KMS-11 (cell line): ENCODE measurements around the gene MPV17.
A peak's percentile ranks its signal among the peaks of the same experiment; 100 is the strongest.
"Not testable (repeated sequence)": the region's sequence is repeated elsewhere in the genome, so short reads cannot be mapped to it uniquely, and the experiment has no call there.

Experiments used
- H2AFZ ChIP-seq: fragments of 200-600 bp; sonication (generic); 2 replicates; pipeline ENCODE4 v1.6.1; 2016; ENCODE audit warnings: antibody characterized with exemption, mixed run types, low read depth
- H3K27ac ChIP-seq: fragments of 200-600 bp; sonication (generic); 2 replicates; pipeline ENCODE4 v1.6.1; 2016; ENCODE audit warnings: mild to moderate bottlenecking, mixed run types
- H3K27me3 ChIP-seq: fragments of 200-600 bp; sonication (generic); 2 replicates; pipeline ENCODE4 v1.6.1; 2017; ENCODE audit warnings: mild to moderate bottlenecking, low read depth, mixed run types, moderate library complexity; ENCODE audit not compliant: insufficient read depth
- H3K36me3 ChIP-seq: fragments of 200-600 bp; sonication (generic); 2 replicates; pipeline ENCODE4 v1.6.1; 2017; ENCODE audit warnings: mild to moderate bottlenecking, mixed run types; ENCODE audit not compliant: insufficient read depth
- H3K4me1 ChIP-seq: fragments of 200-600 bp; sonication (generic); 2 replicates; pipeline ENCODE4 v1.6.1; 2016; ENCODE audit warnings: mild to moderate bottlenecking, low read depth, mixed run types; ENCODE audit not compliant: poor library complexity, severe bottlenecking
- H3K4me2 ChIP-seq: fragments of 200-600 bp; sonication (generic); 2 replicates; pipeline ENCODE4 v1.7.0; 2016; ENCODE audit warnings: mild to moderate bottlenecking, mixed run types
- H3K4me3 ChIP-seq: fragments of 200-600 bp; sonication (generic); IDR thresholded peaks from 2 replicates; pipeline ENCODE4 v1.6.1; 2017; ENCODE audit warnings: low read depth, low read length, mixed read lengths; ENCODE audit not compliant: insufficient read depth
- H3K79me2 ChIP-seq: fragments of 200-600 bp; sonication (generic); 2 replicates; pipeline ENCODE4 v1.6.1; 2016; ENCODE audit warnings: low read depth, mixed run types; ENCODE audit not compliant: insufficient read depth
- H3K9ac ChIP-seq: fragments of 200-600 bp; sonication (generic); 2 replicates; pipeline ENCODE4 v1.6.1; 2016; ENCODE audit warnings: mild to moderate bottlenecking, mixed run types
- H4K20me1 ChIP-seq: fragments of 200-600 bp; sonication (generic); 2 replicates; pipeline ENCODE4 v1.6.1; 2016; ENCODE audit warnings: mild to moderate bottlenecking, mixed run types; ENCODE audit not compliant: insufficient read depth
- TF ChIP-seq, protein P1 (sequence below): fragments of 200-600 bp; sonication (generic); conservative IDR thresholded peaks from 2 replicates; pipeline ENCODE4 v1.6.1; 2017; ENCODE audit warnings: low read depth, mild to moderate bottlenecking, antibody characterized with exemption, low read length, moderate library complexity, mixed read lengths

The MPV17 gene

DNA sequence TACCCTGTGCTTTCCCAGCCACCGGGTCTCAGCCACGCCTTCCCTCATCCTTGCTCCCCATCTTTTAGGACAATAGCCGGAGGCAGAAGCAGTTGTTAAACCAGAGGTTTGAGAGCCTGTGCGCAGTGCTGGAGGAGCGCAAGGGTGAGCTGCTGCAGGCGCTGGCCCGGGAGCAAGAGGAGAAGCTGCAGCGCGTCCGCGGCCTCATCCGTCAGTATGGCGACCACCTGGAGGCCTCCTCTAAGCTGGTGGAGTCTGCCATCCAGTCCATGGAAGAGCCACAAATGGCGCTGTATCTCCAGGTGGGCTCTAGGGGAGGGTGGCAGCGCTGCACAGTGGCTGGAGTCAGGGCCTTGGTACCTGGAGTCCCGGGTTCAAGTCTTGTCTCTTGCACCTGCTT is 17.4 kb downstream of the MPV17 start:
- Histone ChIP-seq H2AFZ (no peak overlapping the region), H3K79me2 (no peaks in the 10 kb centered on the region), H3K36me3 (no peaks in the 10 kb centered on the region), H4K20me1 (no peaks in the 10 kb centered on the region), H3K9ac (no peak overlapping the region), H3K4me2 (no peak overlapping the region), H3K27ac (no peak overlapping the region), H3K27me3 (no peaks in the 10 kb centered on the region), H3K4me3 (no peak overlapping the region), H3K4me1 (peaks cover 7% of the 10 kb centered on the region)
- TF ChIP-seq, protein P1, sequence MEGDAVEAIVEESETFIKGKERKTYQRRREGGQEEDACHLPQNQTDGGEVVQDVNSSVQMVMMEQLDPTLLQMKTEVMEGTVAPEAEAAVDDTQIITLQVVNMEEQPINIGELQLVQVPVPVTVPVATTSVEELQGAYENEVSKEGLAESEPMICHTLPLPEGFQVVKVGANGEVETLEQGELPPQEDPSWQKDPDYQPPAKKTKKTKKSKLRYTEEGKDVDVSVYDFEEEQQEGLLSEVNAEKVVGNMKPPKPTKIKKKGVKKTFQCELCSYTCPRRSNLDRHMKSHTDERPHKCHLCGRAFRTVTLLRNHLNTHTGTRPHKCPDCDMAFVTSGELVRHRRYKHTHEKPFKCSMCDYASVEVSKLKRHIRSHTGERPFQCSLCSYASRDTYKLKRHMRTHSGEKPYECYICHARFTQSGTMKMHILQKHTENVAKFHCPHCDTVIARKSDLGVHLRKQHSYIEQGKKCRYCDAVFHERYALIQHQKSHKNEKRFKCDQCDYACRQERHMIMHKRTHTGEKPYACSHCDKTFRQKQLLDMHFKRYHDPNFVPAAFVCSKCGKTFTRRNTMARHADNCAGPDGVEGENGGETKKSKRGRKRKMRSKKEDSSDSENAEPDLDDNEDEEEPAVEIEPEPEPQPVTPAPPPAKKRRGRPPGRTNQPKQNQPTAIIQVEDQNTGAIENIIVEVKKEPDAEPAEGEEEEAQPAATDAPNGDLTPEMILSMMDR, result no peak

- Histone ChIP-seq H3K4me2 (no peak overlapping the region), H3K4me1 (peaks cover 7% of the 10 kb centered on the region), H3K36me3 (no peaks in the 10 kb centered on the region), H3K4me3 (no peak overlapping the region), H4K20me1 (no peaks in the 10 kb centered on the region), H2AFZ (no peak overlapping the region), H3K79me2 (no peaks in the 10 kb centered on the region), H3K27me3 (no peaks in the 10 kb centered on the region), H3K27ac (no peak overlapping the region), H3K9ac (no peak overlapping the region)
- TF ChIP-seq, protein P1, result no peak
These were observed 18.2 kb downstream of the MPV17 start for GRCh38 chr2:27304488-27305240.

DNA sequence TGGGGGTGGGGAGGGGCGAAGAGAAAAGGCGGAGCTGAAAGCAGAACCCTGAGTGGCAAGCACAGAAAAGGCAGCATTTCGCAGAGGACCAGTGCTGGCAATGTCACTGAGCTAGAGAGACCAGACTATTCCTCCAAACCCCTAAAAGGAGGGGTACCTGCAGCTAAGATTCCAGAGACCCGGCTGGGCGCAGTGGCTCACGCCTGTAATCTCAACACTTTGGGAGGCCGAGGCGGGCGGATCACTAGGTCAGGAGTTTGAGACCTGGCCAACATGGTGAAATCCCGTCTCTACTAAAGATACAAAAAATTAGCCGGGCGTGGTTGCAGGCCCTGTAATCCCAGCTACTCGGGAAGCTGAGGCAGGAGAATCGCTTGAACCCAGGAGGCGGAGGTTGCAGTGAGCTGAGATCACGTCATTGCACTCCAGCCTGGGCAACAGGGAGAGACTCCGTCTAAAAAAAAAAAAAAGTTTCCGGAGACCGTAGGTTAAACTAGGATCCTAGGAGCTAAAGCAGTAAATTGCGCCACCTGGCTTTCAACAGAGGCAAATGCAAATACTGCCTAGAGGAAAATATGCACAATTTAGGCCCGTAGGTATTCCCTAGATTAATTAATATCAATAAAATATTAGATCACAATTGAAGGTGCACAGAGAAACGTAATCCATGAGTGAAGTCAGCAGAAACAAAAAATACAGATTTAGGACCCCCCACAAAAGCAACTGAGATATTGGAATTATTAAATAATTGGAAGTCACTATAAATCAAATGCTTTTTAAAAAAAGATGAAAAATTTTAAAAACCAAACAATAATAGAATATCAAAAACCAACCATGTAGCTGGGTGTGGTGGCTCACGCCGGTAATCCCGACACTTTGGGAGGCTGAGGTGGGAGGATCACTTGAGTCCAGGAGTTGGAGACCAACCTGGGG is 19.5 kb downstream of the MPV17 start:
- Histone ChIP-seq H2AFZ (peak overlapping the region; percentile 99), H3K4me1 (peaks cover 7% of the 10 kb centered on the region), H3K4me3 (peak overlapping the region; percentile 25), H3K9ac (peak overlapping the region; percentile 56; the same call in 1 of the 2 replicates), H3K79me2 (no peaks in the 10 kb centered on the region), H3K4me2 (peak overlapping the region; percentile 73), H4K20me1 (no peaks in the 10 kb centered on the region), H3K27ac (no peak overlapping the region; the same call in 1 of the 2 replicates), H3K27me3 (no peaks in the 10 kb centered on the region), H3K36me3 (no peaks in the 10 kb centered on the region)
- TF ChIP-seq, protein P1, result peak; percentile 80

DNA sequence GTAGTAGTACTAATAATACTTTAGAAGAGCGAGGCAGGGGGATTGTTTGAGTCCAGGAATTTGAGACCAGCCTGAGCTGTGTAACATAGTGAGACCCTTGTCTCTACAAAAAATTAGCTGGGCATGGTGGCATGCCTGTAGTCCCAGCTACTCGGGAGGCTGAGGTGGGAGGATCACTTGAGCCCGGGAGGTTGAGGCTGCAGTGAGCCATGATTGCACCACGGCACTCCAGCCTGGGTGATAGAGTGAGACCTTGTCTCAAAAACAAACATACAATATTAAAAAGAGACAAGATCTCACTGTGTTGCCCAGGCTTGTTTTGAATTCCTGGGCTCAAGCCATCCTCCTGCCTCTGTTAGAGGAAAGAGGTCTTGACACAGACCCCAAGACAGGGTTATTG is 22.3 kb downstream of the MPV17 start:
- H2AFZ ChIP-seq, H3K4me2 ChIP-seq, H3K27me3 ChIP-seq, H3K79me2 ChIP-seq, H3K27ac ChIP-seq, H3K4me1 ChIP-seq, H4K20me1 ChIP-seq, H3K9ac ChIP-seq, H3K4me3 ChIP-seq, H3K36me3 ChIP-seq: not testable (repeated sequence)
